Left ventricle myocardium superior (tissue), 1 donor: ENCODE data around the gene FXYD7. TPM values are rescaled to one million over a fixed set of nuclear protein-coding genes. Genes with fewer than 3 reads are reported as not detected.
"Not testable (repeated sequence)": the region's sequence is repeated elsewhere in the genome, so short reads cannot be mapped to it uniquely, and the experiment has no call there.

ENCODE experiments used
- ATAC-seq: fragments of 200-7000 bp; cut with Tn5 transposase; one replicate; pipeline ENCODE4 v1.9.1; 2020; ENCODE audit warnings: mild to moderate bottlenecking, moderate library complexity
- DNase-seq: peaks from one replicate; pipeline ENCODE4 v3.0.0-alpha.2; 2020
- intact Hi-C: fragments of 100-400 bp; cut with micrococcal nuclease; formaldehyde crosslinking; loops from one replicate; pipeline ENCODE4 v1.11.0; 2022
- long read RNA-seq: library from polyadenylated mRNA; unstranded; transcript quantifications from one replicate; pipeline ENCODE4 v2.0.0, GENCODE V29; 2021
- total RNA-seq: library from RNA; stranded (reverse); fragmentation: NEBNext Ultra II Directional; extraction: Animal tissue kit (Norgen Biotek cat#: 25700); gene quantifications from one replicate; pipeline ENCODE4 v1.2.1, GENCODE V29; 2021
- donor health status: DM: no; HTN: yes; CAD: no; lungs with severe emphysema.

Gene FXYD7, protein sequence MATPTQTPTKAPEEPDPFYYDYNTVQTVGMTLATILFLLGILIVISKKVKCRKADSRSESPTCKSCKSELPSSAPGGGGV
- not detected for total RNA-seq
- long read RNA-seq = 0 reads

- no peak for DNase-seq
- intact Hi-C loops = no loop called here
- ATAC-seq = no peak
Measured at GRCh38 chr19:35143231-35143715, at the start of gene FXYD7. Gene FXYD7 (plus strand): TSS chr19:35143255. CDS start chr19:35143334, 79 bp downstream.

DNA sequence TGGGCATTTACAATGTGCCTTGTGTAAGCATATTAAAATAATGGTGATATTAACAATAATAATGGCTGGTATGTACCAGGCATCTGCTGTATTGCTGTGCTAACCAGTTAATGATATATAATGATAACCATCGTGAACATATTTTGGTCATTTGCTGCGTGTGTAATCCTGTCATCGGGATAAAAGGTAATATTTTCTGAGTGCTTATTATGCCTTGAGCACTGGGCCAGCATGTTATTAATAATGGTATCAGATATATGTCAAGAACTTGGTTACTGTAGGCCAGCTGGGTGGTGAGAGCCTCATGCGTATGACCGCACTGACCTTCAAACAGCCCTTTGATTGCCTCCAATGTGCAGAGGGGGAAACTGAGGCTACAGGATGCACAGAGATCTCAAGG is 49.6 kb upstream of the FXYD7 start:
- ATAC-seq (no peak), DNase-seq (no peak)
- intact Hi-C loops = no loop called here

- DNase-seq (no peak), ATAC-seq (no peak)
- intact Hi-C loops = no loop called here
Measured at GRCh38 chr19:35093941-35094647, 49.0 kb upstream of the FXYD7 start.

DNA sequence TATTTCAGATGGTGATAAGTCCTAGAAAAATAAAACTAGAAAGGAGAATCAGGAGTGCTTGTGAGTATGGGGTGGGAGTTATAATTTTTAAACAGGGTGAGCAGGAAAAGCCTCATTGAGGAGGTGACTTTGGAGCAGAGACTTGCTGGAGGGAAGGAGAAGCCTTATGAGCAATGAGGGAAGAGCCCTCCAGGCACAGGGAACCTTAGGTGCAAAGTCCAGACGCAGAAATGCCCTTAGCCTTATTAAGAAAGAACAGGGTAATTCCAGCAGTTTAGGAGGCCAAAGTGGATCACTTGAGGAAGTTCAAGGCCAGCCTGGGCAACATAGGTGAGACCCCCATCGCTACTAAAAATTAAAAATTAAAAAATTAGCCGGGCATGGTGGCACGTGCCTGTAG is 48.4 kb upstream of the FXYD7 start:
- intact Hi-C loops = no loop called here
- DNase-seq = no peak

DNA sequence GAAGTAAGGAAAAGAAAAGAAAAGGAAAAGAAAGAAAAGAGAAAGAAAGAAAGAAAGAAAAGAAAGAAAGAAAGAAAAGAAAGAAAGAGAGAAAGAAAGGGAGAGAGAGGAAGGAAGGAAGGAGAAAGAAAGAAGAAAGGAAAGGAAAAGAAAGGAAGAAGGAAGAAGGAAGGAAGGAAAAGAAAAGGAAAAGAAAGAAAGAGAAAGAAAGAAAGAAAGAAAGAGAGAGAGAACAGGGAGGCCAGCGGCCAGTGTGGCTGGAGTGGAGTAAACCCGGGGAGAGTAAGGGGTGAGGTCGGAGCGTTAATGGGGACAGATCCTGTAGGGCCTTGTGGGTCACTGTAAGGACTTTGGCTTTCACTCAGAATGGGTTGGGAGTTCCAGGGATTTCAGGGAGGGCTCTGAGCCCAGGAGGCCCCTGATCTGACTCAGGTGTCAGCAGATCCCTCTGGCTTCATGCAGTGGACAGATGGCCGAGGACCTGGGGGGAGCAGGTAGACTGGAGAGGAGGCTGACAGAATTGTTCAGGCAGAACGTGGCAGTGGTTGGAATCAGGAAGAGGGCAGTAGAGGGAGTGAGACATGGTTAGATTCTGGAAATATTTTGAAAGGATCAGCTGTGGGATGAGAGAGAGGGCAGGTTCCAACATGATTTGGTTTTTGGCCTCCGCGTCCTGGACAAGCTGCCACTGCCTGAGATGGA is 47.2 kb upstream of the FXYD7 start:
- intact Hi-C loops = no loop called here
- no peak for DNase-seq
- no peak for ATAC-seq

More for the DNA sequence above, 48.4 kb upstream of the FXYD7 start:
- ATAC-seq = no peak

DNA sequence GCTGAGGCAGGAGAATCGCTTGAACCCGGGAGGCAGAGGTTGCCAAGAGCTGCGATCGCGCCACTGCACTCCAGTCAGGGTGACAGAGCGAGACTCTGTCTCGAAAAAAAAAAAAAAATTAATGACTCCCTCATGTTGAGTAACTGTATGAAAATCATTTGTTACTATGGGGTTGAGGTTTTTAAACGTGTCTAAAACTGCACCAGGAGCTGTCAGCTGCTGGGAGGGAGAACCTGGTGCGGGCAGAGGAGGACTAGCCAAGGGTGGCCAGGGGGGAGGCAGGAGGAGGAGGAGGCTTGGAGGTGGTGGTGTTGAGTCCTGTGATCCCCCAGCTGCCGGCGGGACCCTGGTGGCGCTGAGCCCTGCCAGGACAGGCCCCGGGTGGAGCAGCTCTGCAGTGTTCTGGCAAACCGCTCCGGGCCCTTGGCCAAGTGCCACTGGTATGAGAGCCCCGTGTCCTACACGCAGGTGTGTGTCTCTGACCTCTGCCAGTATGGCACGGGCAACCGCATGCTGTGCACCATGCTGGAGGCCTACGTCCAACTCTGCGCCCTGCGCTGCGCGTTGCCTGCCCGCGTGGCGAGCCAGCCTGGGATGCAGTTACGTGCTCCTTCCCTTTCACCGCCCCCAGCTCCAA is 44.5 kb upstream of the FXYD7 start:
- ATAC-seq = peak; percentile 91
- peak; percentile 80 for DNase-seq
- intact Hi-C loops = no loop called here

DNA sequence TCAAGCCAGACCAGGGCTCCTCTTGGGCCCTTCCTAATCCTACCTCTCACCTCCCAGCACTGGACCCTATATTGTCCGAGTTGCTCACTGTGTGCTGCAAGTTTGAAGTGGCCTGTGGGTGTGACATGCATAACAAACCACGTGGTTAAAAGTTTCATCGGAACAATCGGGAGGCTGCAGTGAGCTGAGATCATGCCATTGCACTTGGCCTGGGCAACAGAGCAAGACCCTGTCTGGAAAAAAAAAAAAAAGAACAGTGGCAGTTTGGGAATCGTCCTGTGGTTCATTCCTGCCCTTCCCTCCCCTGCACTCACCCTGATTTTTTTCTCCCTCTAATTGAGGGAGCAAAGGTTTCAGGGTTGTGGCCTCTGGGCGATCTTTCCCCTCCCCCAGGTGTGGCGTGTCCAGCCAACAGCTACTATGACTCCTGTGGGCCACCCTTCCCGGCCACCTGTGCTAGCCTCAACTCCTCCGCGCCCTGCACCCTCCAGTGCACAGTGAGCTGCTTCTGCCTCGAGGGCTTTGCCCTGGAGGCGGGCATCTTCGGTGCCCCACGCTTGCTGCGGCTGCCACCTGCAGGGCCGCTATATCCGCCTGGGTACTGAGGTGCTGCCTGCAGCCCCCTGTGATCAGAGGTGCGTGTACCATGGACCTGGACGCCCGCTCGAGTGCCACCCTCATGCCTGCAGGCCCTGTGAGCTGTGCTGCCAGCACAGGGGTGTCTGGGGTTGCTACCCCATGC is 43.7 kb upstream of the FXYD7 start:
- no peak for DNase-seq
- no peak for ATAC-seq
- intact Hi-C loops = no loop called here

DNA sequence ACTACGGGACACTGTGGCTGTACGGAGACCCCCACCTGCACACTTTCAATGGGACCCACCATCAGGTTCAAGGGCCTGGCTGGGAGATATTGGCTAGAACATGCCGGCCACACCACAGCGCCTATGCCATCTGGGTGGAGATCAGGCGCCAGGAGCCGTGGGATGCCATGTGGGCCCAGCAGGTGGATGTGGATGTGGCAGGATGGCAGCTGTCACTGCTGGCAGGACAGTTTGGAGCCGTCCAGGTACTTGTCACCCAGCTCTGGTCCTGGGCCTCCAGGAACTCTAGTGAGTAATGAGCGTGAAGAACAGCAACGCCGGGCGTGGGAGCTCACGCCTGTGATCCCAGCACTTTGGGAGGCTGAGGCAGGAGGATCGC is 43.2 kb upstream of the FXYD7 start:
- ATAC-seq (no peak), DNase-seq (no peak)
- intact Hi-C loops = no loop called here

- ATAC-seq (no peak), DNase-seq (no peak)
Measured at GRCh38 chr19:35100588-35101533, 42.2 kb upstream of the FXYD7 start.

GRCh38 chr19:35101949-35102348 is 41.1 kb upstream of the FXYD7 start:
- DNase-seq, intact Hi-C loops, ATAC-seq: not testable (repeated sequence)

More at GRCh38 chr19:35100588-35101533, 42.2 kb upstream of the FXYD7 start:
- intact Hi-C loops = no loop called here

DNA sequence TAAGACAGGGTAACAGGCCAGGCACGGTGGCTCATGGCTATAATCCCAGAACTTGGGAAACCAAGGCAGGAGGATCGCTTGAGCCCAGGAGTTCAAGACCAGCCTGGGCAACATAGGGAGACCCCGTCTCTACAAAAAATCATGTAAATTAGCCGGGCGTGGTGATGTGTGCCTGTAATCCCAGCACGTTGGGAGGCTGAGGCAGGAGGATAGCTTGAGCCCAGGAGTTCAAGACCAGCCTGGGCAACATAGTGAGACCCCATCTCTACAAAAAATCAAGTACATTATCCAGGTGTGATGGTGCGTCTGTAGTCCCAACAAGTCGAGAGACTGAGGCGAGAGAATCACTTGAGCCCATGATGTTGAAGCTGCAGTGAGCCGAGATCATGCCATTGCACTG is 39.4 kb upstream of the FXYD7 start:
- intact Hi-C loops, ATAC-seq, DNase-seq: not testable (repeated sequence)

DNA sequence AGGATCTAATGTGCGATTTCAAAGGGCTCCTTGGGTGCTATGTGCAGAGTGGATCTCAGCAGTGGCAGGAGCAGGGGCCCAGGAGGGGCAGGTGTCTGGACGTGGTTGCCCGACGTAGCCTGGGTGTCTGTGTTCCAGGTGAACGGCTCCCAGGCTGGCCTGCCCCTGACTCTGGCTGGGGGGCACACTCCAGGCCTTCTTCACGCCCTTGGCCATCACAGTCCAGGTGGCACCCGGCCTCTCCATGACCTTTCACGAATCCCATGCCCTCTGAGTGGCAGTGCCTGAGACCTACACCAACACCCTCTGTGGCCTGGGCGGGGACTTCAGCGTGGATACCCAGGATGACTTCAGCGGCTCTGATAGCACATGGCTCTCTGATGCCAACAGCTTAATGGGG is 38.7 kb upstream of the FXYD7 start:
- intact Hi-C loops = no loop called here
- no peak for ATAC-seq
- no peak for DNase-seq

- DNase-seq = no peak
- ATAC-seq = no peak
- intact Hi-C loops = no loop called here
Measured at GRCh38 chr19:35105047-35105410, 38.0 kb upstream of the FXYD7 start.

- intact Hi-C loops = no loop called here
- ATAC-seq (no peak), DNase-seq (no peak)
Measured at GRCh38 chr19:35105411-35106290, 37.4 kb upstream of the FXYD7 start.

DNA sequence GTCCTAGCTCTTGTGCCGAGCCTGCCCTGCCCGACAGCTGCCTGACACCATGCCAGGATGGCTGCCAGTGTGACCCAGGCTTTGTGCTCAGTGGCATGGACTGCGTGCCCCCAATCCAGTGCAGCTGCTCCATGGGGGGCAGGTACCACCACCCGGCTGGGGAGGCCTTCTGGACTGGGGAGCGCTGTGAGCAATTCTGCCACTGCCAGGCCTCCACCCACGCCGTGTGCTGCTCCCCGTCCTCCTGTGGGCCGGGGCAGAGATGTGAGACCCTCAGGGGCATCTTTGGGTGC is 36.8 kb upstream of the FXYD7 start:
- no peak for ATAC-seq
- DNase-seq = no peak
- intact Hi-C loops = no loop called here

- ATAC-seq = no peak
- intact Hi-C loops = no loop called here
- DNase-seq = no peak
Measured at GRCh38 chr19:35106898-35107541, 36.0 kb upstream of the FXYD7 start.

GRCh38 chr19:35107545-35107944 is 35.5 kb upstream of the FXYD7 start:
- ATAC-seq (peak; percentile 64), DNase-seq (no peak)
- intact Hi-C loops = no loop called here
